GM10248 (cell line): Measurements from ENCODE around the gene RAB8B.

Experiments
- CTCF ChIA-PET: fragments of 300-600 bp; sonication (Branson Sonifier 250); formaldehyde crosslinking; extraction: SDS; loops from one replicate; lab custom pipeline; 2021; ENCODE audit warnings: antibody characterized with exemption; lab: Yijun Ruan, JAX
- POLR2A ChIA-PET: fragments of 350-650 bp; sonication (Branson Sonifier 250); formaldehyde crosslinking; extraction: SDS; loops from one replicate; lab custom pipeline; 2020; ENCODE audit warnings: antibody characterized with exemption; lab: Yijun Ruan, JAX
- DNase-seq: peaks from one replicate; pipeline ENCODE4 v3.0.0; 2012; ENCODE audit errors: extremely low spot score
- CTCF ChIP-seq: IDR thresholded peaks from 2 replicates; pipeline ENCODE4 v1.5.1; 2012; ENCODE audit warnings: mild to moderate bottlenecking, low read depth; ENCODE audit errors: extremely low read depth, missing control alignments, control extremely low read depth

RAB8B gene

GRCh38 chr15:63192619-63193206 is 3.3 kb downstream of the RAB8B start:
- DNase-seq: no peak
- no peak for TF ChIP-seq CTCF
- ChIA-PET POLR2A (interaction anchor here (0.5 to 1.3 kb wide), 3 partner anchors 31 to 290 kb away, joined by 3 to 4 read pairs (median 3); partner anchors contain the start of gene RPS27L), CTCF (interaction anchor here (0.9 to 2.8 kb wide), 5 partner anchors 10 to 90 kb away, joined by 3 to 18 read pairs (median 4); partner anchors contain the start of gene RPS27L)

DNA sequence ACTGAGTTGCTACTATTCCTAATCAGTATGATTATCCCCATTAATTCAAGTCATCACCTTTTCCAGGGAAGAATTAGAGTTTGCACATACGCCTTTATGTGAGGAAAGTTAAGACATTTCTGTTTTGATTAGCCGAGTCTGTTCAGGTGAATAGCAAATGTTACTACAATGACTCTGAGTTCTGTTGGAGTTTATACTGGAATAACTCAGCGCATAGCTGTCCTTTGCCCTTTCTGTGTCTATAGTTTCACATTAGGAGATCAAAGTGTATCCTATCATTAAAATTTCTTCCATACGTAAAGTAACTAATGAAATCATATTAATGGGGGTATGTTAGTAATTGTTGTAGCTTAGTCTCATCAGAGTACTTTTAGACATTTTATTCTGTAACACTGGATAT is 4.9 kb downstream of the RAB8B start:
- ChIA-PET POLR2A (interaction anchor here (1.0 kb wide), 1 partner anchor 21 kb away, joined by 3 read pairs; no protein-coding TSS in a partner anchor), CTCF (interaction anchor here (1.1 to 1.4 kb wide), 3 partner anchors 9 to 146 kb away, joined by 3 to 5 read pairs (median 3); no protein-coding TSS in a partner anchor)
- DNase-seq: no peak
- no peak for TF ChIP-seq CTCF

- ChIA-PET POLR2A (interaction anchor here (0.5 kb wide), 1 partner anchor 1708 kb away, joined by 3 read pairs; no protein-coding TSS in a partner anchor), CTCF (interaction anchor here (1.0 to 1.7 kb wide), 6 partner anchors 8 to 147 kb away, joined by 3 to 5 read pairs (median 3); no protein-coding TSS in a partner anchor)
- TF ChIP-seq CTCF: no peak
- no peak for DNase-seq
These were observed 5.6 kb downstream of the RAB8B start for GRCh38 chr15:63194880-63195568.

GRCh38 chr15:63195569-63196015 is 6.2 kb downstream of the RAB8B start:
- CTCF ChIA-PET: interaction anchor here (1.0 to 1.7 kb wide), 11 partner anchors 10 to 148 kb away, joined by 3 to 5 read pairs (median 3); no protein-coding TSS in a partner anchor
- no peak for TF ChIP-seq CTCF
- POLR2A ChIA-PET: interaction anchor here (0.5 kb wide), 1 partner anchor 1707 kb away, joined by 3 read pairs; no protein-coding TSS in a partner anchor
- no peak for DNase-seq

- CTCF ChIA-PET: interaction anchor here (0.9 to 1.7 kb wide), 10 partner anchors 10 to 77 kb away, joined by 3 to 5 read pairs (median 3); no protein-coding TSS in a partner anchor
- no peak for DNase-seq
- POLR2A ChIA-PET: interaction anchor here (1.0 to 1.1 kb wide), 2 partner anchors 19 to 65 kb away, joined by 3 to 4 read pairs; no protein-coding TSS in a partner anchor
- TF ChIP-seq CTCF: no peak
These were observed 7.4 kb downstream of the RAB8B start for GRCh38 chr15:63196842-63197241.

GRCh38 chr15:63197626-63198025 is 8.2 kb downstream of the RAB8B start:
- no peak for DNase-seq
- TF ChIP-seq CTCF: no peak
- POLR2A ChIA-PET: interaction anchor here (1.1 kb wide), 1 partner anchor 20 kb away, joined by 3 read pairs; no protein-coding TSS in a partner anchor
- CTCF ChIA-PET: interaction anchor here (1.3 to 1.7 kb wide), 3 partner anchors 11 to 63 kb away, joined by 3 to 5 read pairs (median 4); no protein-coding TSS in a partner anchor
